CD4-positive, alpha-beta T cell (primary cell): Measurements from ENCODE around the gene XNDC1N. TPM values are rescaled to one million over a fixed set of nuclear protein-coding genes. Genes with fewer than 3 reads are reported as not detected.

ENCODE experiments used
- ATAC-seq: fragments of 200-7000 bp; cut with Tn5 transposase; one replicate; pipeline ENCODE4 v1.10.0; 2022; ENCODE audit warnings: mild to moderate bottlenecking; ENCODE audit not compliant: poor library complexity
- CTCF ChIA-PET: fragments of 350-600 bp; sonication (Branson Sonifier 250); formaldehyde crosslinking; loops from one replicate; lab custom pipeline; 2021; ENCODE audit warnings: antibody characterized with exemption, inconsistent platforms; lab: Charles Lee
- POLR2A ChIA-PET: fragments of 350-600 bp; sonication (Branson Sonifier 250); formaldehyde crosslinking; loops from one replicate; lab custom pipeline; 2021; ENCODE audit warnings: antibody characterized with exemption, inconsistent platforms; lab: Charles Lee
- DNase-seq, 14 experiments: peaks; one replicate each; pipeline ENCODE4 v3.0.0-alpha.2; 2013 to 2020; ENCODE audit warnings: mixed read lengths in 2 of 14
- H3K27ac ChIP-seq, 2 donors: one replicate each; pipeline versions ENCODE4 v1.5.1 to v1.7.0; 2013; ENCODE audit warnings: low read length in 2 of 2, low read depth in 1 of 2, mild to moderate bottlenecking in 1 of 2
- H3K27me3 ChIP-seq, 2 experiments: 1 replicate in 1 of 2; 2 replicates in 1 of 2; pipeline versions ENCODE4 v1.6.1 to v1.7.0; 2013; ENCODE audit warnings: low read length in 2 of 2, control low read depth in 1 of 2, mild to moderate bottlenecking in 1 of 2, moderate library complexity in 1 of 2; ENCODE audit not compliant: insufficient read depth in 2 of 2, control insufficient read depth in 1 of 2
- H3K36me3 ChIP-seq: one replicate; pipeline ENCODE4 v1.6.1; 2013; ENCODE audit warnings: low read length, control low read depth; ENCODE audit not compliant: insufficient read depth
- H3K4me1 ChIP-seq: one replicate; pipeline ENCODE4 v1.6.1; 2013; ENCODE audit warnings: low read length, control low read depth; ENCODE audit not compliant: insufficient read depth
- H3K4me3 ChIP-seq: one replicate; pipeline ENCODE4 v1.5.1; 2013; ENCODE audit warnings: mild to moderate bottlenecking, low read length, moderate library complexity
- H3K9me3 ChIP-seq, 2 experiments: 1 replicate in 1 of 2; 2 replicates in 1 of 2; pipeline versions ENCODE4 v1.6.1 to v1.7.0; 2013; ENCODE audit warnings: low read length in 2 of 2, mild to moderate bottlenecking in 2 of 2, control low read depth in 1 of 2, moderate library complexity in 1 of 2; ENCODE audit not compliant: control insufficient read depth in 1 of 2, insufficient read depth in 1 of 2
- H3K27ac Mint-ChIP-seq: one replicate; pipeline ENCODE4 v1.8.0; 2020; ENCODE audit warnings: mixed read lengths
- H3K27me3 Mint-ChIP-seq: one replicate; pipeline ENCODE4 v1.8.0; 2021; ENCODE audit warnings: mixed read lengths
- H3K36me3 Mint-ChIP-seq: one replicate; pipeline ENCODE4 v1.8.0; 2021; ENCODE audit warnings: low read depth, mixed read lengths
- H3K4me1 Mint-ChIP-seq: one replicate; pipeline ENCODE4 v1.8.0; 2021; ENCODE audit warnings: low read depth, mixed read lengths
- H3K4me3 Mint-ChIP-seq: one replicate; pipeline ENCODE4 v1.8.0; 2020; ENCODE audit warnings: mild to moderate bottlenecking, mixed read lengths
- H3K9me3 Mint-ChIP-seq: one replicate; pipeline ENCODE4 v1.8.0; 2020; ENCODE audit warnings: mixed read lengths
- intact Hi-C, 2 experiments: fragments of 100-400 bp; cut with DNase I in 1 of 2; cut with micrococcal nuclease in 1 of 2; formaldehyde crosslinking; loops; one replicate each; pipeline versions ENCODE4 v1.15.1 to v1.9.0; 2023 to 2025; cut with DNase I, micrococcal nuclease
- total RNA-seq, 174 experiments: library from RNA in 2 of 174; stranded (reverse) in 2 of 174; gene quantifications; one replicate each; pipeline ENCODE4 v1.2.3 and lab custom pipeline; 2021 to 2026
- TF ChIP-seq, protein P1 (sequence below): fragments of 200-600 bp; IDR thresholded peaks from one replicate; pipeline ENCODE4 v1.8.0; 2022; ENCODE audit warnings: antibody characterized with exemption, mild to moderate bottlenecking

The XNDC1N gene
- total RNA-seq, 2 experiments from 2014 or later: 14.9 to 15.7 TPM

DNA sequence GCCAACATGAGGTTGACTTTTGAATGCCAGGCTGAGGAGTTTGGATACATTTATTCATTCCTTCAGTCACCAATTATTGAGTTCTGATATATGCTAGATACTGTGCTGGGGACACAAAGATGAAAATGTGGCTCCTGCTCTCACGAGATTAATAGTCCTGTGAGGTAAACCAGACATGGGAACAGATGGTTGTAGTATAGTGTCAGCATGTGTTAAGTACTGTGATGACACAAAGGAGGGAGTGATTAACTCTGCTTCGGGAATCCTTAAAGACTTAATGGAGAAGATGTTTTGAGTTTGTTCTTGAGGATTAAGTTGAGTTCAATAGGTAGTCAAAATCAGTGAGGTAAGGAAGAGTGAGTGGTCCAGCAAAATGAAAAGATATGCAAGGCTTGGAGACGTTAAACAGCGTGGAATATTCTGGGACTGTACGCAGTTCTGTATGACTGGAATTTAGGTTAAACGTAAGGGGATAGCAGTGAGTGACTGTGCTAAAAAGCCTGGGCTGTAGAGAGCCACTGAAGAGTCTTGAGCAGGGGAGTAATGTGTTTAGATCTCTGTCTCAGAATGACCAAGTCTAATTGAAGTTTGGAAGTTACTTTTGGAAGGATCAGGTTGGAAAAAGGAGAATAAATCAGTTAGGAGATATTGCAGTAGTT lies 12.3 kb upstream of the XNDC1N start:
- ATAC-seq: no peak
- TF ChIP-seq, protein P1, sequence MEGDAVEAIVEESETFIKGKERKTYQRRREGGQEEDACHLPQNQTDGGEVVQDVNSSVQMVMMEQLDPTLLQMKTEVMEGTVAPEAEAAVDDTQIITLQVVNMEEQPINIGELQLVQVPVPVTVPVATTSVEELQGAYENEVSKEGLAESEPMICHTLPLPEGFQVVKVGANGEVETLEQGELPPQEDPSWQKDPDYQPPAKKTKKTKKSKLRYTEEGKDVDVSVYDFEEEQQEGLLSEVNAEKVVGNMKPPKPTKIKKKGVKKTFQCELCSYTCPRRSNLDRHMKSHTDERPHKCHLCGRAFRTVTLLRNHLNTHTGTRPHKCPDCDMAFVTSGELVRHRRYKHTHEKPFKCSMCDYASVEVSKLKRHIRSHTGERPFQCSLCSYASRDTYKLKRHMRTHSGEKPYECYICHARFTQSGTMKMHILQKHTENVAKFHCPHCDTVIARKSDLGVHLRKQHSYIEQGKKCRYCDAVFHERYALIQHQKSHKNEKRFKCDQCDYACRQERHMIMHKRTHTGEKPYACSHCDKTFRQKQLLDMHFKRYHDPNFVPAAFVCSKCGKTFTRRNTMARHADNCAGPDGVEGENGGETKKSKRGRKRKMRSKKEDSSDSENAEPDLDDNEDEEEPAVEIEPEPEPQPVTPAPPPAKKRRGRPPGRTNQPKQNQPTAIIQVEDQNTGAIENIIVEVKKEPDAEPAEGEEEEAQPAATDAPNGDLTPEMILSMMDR: no peak
- Histone ChIP-seq H3K27me3 (no peaks in the 10 kb centered on the region), H3K4me1 (no peaks in the 10 kb centered on the region), H3K9me3 (no peaks in the 10 kb centered on the region), H3K27ac (no peak overlapping the region), H3K4me3 (no peak overlapping the region), H3K36me3 (peaks cover 2% of the 10 kb centered on the region)
- POLR2A ChIA-PET: no interaction called here
- CTCF ChIA-PET: no interaction called here
- intact Hi-C loops: no loop called here
- H3K4me3 Mint-ChIP-seq: no peak overlapping the region
- H3K4me1 Mint-ChIP-seq: peaks cover 12% of the 10 kb centered on the region
- H3K9me3 Mint-ChIP-seq: no peaks in the 10 kb centered on the region
- H3K36me3 Mint-ChIP-seq: peaks cover 12% of the 10 kb centered on the region
- H3K27ac Mint-ChIP-seq: no peak overlapping the region
- no peaks in the 10 kb centered on the region for H3K27me3 Mint-ChIP-seq
- no peak for DNase-seq

DNA sequence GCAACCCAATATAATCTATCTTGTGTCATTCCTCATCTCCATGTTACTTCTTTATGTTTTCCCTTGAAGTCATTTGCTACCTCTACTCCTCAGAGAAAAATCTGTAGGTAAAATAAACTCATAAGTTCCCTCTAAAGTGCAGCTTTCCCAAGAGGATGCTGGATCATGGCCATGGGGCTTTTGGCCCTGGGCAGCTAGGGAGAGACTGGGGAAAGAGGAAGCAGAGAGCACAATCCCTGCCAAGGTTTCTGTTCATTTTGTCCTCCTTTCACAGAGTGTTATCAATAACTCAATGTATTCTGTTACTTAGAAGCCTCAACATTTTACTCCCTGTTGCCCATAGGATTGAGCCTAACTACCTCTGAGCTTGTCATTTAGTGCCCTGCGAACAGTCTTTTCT lies 9.4 kb upstream of the XNDC1N start:
- Histone ChIP-seq H3K27ac (no peak overlapping the region), H3K36me3 (peaks cover 2% of the 10 kb centered on the region), H3K9me3 (no peaks in the 10 kb centered on the region), H3K4me1 (peaks cover 4% of the 10 kb centered on the region), H3K4me3 (no peak overlapping the region), H3K27me3 (no peaks in the 10 kb centered on the region)
- ChIA-PET POLR2A (interaction anchor here (2.3 kb wide), 1 partner anchor 9 kb away, joined by 13 read pairs; the partner anchor contains the start of genes RNF121 and XNDC1N), CTCF (no interaction called here)
- Mint-ChIP-seq H3K27ac (no peak overlapping the region), H3K27me3 (no peaks in the 10 kb centered on the region), H3K9me3 (no peaks in the 10 kb centered on the region), H3K4me3 (no peak overlapping the region), H3K4me1 (peaks cover 21% of the 10 kb centered on the region), H3K36me3 (peaks cover 7% of the 10 kb centered on the region)
- DNase-seq: no peak
- intact Hi-C loops: no loop called here
- no peak for ATAC-seq
- TF ChIP-seq, protein P1: no peak

DNA sequence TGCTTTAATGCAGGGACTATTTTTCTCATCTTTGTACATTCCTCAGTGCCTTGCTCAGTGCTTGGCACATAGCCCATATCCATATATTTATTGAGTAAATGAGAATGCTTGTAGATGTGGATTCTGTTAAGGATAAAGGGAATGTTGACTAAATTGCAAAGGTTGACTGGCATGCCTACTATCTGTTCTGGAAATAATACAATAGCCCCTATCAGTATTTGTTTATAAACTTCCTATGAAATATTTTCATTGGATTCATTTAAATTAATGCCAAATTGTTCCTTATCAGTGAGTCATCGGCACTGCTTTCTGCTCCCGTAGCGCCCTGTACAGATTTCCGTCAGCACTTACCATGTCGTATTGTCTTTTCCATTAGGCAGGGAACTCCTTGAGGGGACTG lies 8.4 kb upstream of the XNDC1N start:
- TF ChIP-seq, protein P1: no peak
- H3K36me3 Mint-ChIP-seq: peaks cover 7% of the 10 kb centered on the region
- ChIA-PET CTCF (no interaction called here), POLR2A (interaction anchor here (2.3 kb wide), 1 partner anchor 8 kb away, joined by 13 read pairs; the partner anchor contains the start of genes RNF121 and XNDC1N)
- no peak for DNase-seq
- ATAC-seq: no peak
- no peak overlapping the region for H3K4me3 Mint-ChIP-seq
- no peaks in the 10 kb centered on the region for H3K27me3 ChIP-seq
- no peaks in the 10 kb centered on the region for H3K9me3 Mint-ChIP-seq
- intact Hi-C loops: no loop called here
- H3K27ac Mint-ChIP-seq: no peak overlapping the region
- H3K4me1 Mint-ChIP-seq: peaks cover 28% of the 10 kb centered on the region
- peaks cover 2% of the 10 kb centered on the region for H3K36me3 ChIP-seq
- no peak overlapping the region for H3K27ac ChIP-seq
- no peak overlapping the region for H3K4me3 ChIP-seq
- H3K4me1 ChIP-seq: peaks cover 4% of the 10 kb centered on the region
- H3K9me3 ChIP-seq: no peaks in the 10 kb centered on the region
- no peaks in the 10 kb centered on the region for H3K27me3 Mint-ChIP-seq
